GM23338 (cell line): ENCODE data around the gene FAM20C. TPM values are rescaled to one million over a fixed set of nuclear protein-coding genes. Genes with fewer than 3 reads are reported as not detected.

Experiments used
- ATAC-seq: fragments of 200-7000 bp; cut with Tn5 transposase; 3 replicates; pipeline ENCODE4 v1.9.1; 2020
- DNase-seq: peaks from one replicate; pipeline ENCODE4 v3.0.0-alpha.2; 2015; ENCODE audit warnings: low spot score
- H2AFZ ChIP-seq: fragments of 200-600 bp; sonication (generic); 2 replicates; pipeline ENCODE4 v1.8.0; 2016; ENCODE audit warnings: antibody characterized with exemption, mild to moderate bottlenecking, moderate library complexity
- H3F3A ChIP-seq: fragments of 200-600 bp; sonication (generic); replicated peaks from 2 replicates; pipeline ENCODE4 v1.8.0; 2017; ENCODE audit warnings: antibody characterized with exemption, mixed run types, low read depth
- H3K27ac ChIP-seq: fragments of 200-600 bp; sonication (generic); 2 replicates; pipeline ENCODE4 v1.6.1; 2016; ENCODE audit warnings: low read depth
- H3K27me3 ChIP-seq: fragments of 200-600 bp; sonication (generic); 2 replicates; pipeline ENCODE4 v1.8.0; 2016; ENCODE audit warnings: mild to moderate bottlenecking, mixed run types, moderate library complexity; ENCODE audit not compliant: insufficient read depth
- H3K36me3 ChIP-seq: fragments of 200-600 bp; sonication (generic); 2 replicates; pipeline ENCODE4 v1.8.0; 2016; ENCODE audit warnings: mild to moderate bottlenecking; ENCODE audit not compliant: insufficient read depth
- H3K4me1 ChIP-seq: fragments of 200-600 bp; sonication (generic); 2 replicates; pipeline ENCODE4 v1.8.0; 2016; ENCODE audit warnings: mild to moderate bottlenecking, moderate library complexity; ENCODE audit not compliant: insufficient read depth
- H3K4me2 ChIP-seq: fragments of 200-600 bp; sonication (generic); 2 replicates; pipeline ENCODE4 v1.7.1; 2017; ENCODE audit warnings: mixed run types
- H3K4me3 ChIP-seq: fragments of 200-600 bp; sonication (generic); 2 replicates; pipeline ENCODE4 v1.6.1; 2016; ENCODE audit warnings: mixed run types
- H3K79me2 ChIP-seq: fragments of 200-600 bp; sonication (generic); replicated peaks from 2 replicates; pipeline ENCODE4 v1.8.0; 2017; ENCODE audit warnings: mild to moderate bottlenecking; ENCODE audit not compliant: insufficient read depth
- H3K9me2 ChIP-seq: fragments of 200-600 bp; sonication (generic); 2 replicates; pipeline ENCODE4 v1.8.0; 2017; ENCODE audit not compliant: insufficient read depth
- H4K20me1 ChIP-seq: fragments of 200-600 bp; sonication (generic); replicated peaks from 2 replicates; pipeline ENCODE4 v1.8.0; 2017; ENCODE audit warnings: mild to moderate bottlenecking; ENCODE audit not compliant: insufficient read depth
- H3K27ac Mint-ChIP-seq: 2 replicates; pipeline ENCODE4 v1.8.0; 2020; ENCODE audit warnings: inconsistent platforms, mild to moderate bottlenecking, moderate library complexity, mixed read lengths
- H3K27me3 Mint-ChIP-seq: 3 replicates; pipeline ENCODE4 v1.8.0; 2022; ENCODE audit warnings: low read depth, mild to moderate bottlenecking, moderate library complexity, mixed read lengths, inconsistent platforms; ENCODE audit not compliant: insufficient read depth, poor library complexity
- H3K36me3 Mint-ChIP-seq: 3 replicates; pipeline ENCODE4 v1.8.0; 2021; ENCODE audit warnings: low read depth, mild to moderate bottlenecking, inconsistent platforms, moderate library complexity, mixed read lengths
- H3K4me1 Mint-ChIP-seq: 3 replicates; pipeline ENCODE4 v1.8.0; 2020; ENCODE audit warnings: mild to moderate bottlenecking, inconsistent platforms, mixed read lengths
- H3K4me3 Mint-ChIP-seq: 3 replicates; pipeline ENCODE4 v1.8.0; 2021; ENCODE audit warnings: moderate library complexity, mild to moderate bottlenecking, inconsistent platforms, mixed read lengths
- H3K9me3 Mint-ChIP-seq: 3 replicates; pipeline ENCODE4 v1.8.0; 2020; ENCODE audit warnings: moderate library complexity, mild to moderate bottlenecking, inconsistent platforms, mixed read lengths
- CREB1 ChIP-seq: fragments of 250-450 bp; sonication (Bioruptor Pico); IDR thresholded peaks from 2 replicates; pipeline ENCODE4 v1.5.0; 2020; ENCODE audit warnings: low read depth, mild to moderate bottlenecking, moderate library complexity
- EZH2 ChIP-seq: fragments of 200-600 bp; sonication (generic); IDR thresholded peaks from one replicate; pipeline ENCODE4 v1.8.0; 2017; ENCODE audit warnings: antibody characterized with exemption, mild to moderate bottlenecking, low read depth; ENCODE audit not compliant: unreplicated experiment
- EZH2phosphoT487 ChIP-seq: fragments of 200-600 bp; sonication (generic); IDR thresholded peaks from one replicate; pipeline ENCODE4 v1.8.1; 2018; ENCODE audit warnings: antibody characterized with exemption; ENCODE audit not compliant: unreplicated experiment
- NANOG ChIP-seq: IDR thresholded peaks from 2 replicates; pipeline ENCODE4 v1.6.1; 2016; ENCODE audit warnings: antibody characterized with exemption, borderline replicate concordance
- POLR2AphosphoS5 ChIP-seq: IDR thresholded peaks from 2 replicates; pipeline ENCODE4 v1.6.1; 2016; ENCODE audit warnings: antibody characterized with exemption, low read depth
- REST ChIP-seq: IDR thresholded peaks from one replicate; pipeline ENCODE4 v1.6.1; 2018; ENCODE audit warnings: antibody characterized with exemption; ENCODE audit not compliant: unreplicated experiment
- STAT1 ChIP-seq: IDR thresholded peaks from one replicate; pipeline ENCODE4 v1.6.1; 2016; ENCODE audit warnings: antibody characterized with exemption; ENCODE audit not compliant: unreplicated experiment
- ZNF114 ChIP-seq: fragments of 250-450 bp; sonication (Bioruptor Pico); IDR thresholded peaks from 2 replicates; pipeline ENCODE4 v1.5.0; 2020; ENCODE audit warnings: mild to moderate bottlenecking, moderate library complexity
- ZNF331 ChIP-seq: fragments of 250-450 bp; sonication (Bioruptor Pico); IDR thresholded peaks from 2 replicates; pipeline ENCODE4 v1.5.0; 2020; ENCODE audit warnings: low read depth, mild to moderate bottlenecking, moderate library complexity
- ZNF462 ChIP-seq: fragments of 250-450 bp; sonication (Bioruptor Pico); IDR thresholded peaks from 2 replicates; pipeline ENCODE4 v1.5.0; 2020; ENCODE audit warnings: mild to moderate bottlenecking, moderate library complexity
- polyA plus RNA-seq: library from polyadenylated mRNA; unstranded; fragments of >200 nt; fragmentation: Nextera tagmentation; extraction: Ambion mirVana; gene quantifications from 2 replicates; pipeline ENCODE4 v1.2.1, GENCODE V29; 2016
- total RNA-seq: library from RNA; depleted of rRNA; stranded (reverse); fragments of >200 nt; shearing (Covaris generic); gene quantifications from 2 replicates; pipeline ENCODE4 v1.2.3, GENCODE V29; 2014

The FAM20C gene
- total and polyA plus RNA-seq, 2 experiments from 2014 or later, result 7.6 to 24.8 TPM

GRCh38 chr7:269721-270120, 77.3 kb downstream of the FAM20C start (continued):
- TF ChIP-seq REST, result no peak
- TF ChIP-seq POLR2AphosphoS5, result no peak
- no peak for TF ChIP-seq STAT1
- TF ChIP-seq EZH2phosphoT487, result no peak
- TF ChIP-seq EZH2, result no peak

GRCh38 chr7:270351-270983, 78.1 kb downstream of the FAM20C start:
- peaks cover 2% of the 10 kb centered on the region; the same call in 1 of the 2 replicates for H3K36me3 ChIP-seq
- Mint-ChIP-seq H3K9me3 (peaks cover 92% of the 10 kb centered on the region), H3K27ac (no peak overlapping the region)
- TF ChIP-seq REST, result no peak
- no peak for TF ChIP-seq NANOG
- no peak for TF ChIP-seq ZNF331
- no peak for TF ChIP-seq ZNF114 (CRISPR knock-in tag)
- no peak for TF ChIP-seq POLR2AphosphoS5
- TF ChIP-seq CREB1 (CRISPR knock-in tag), result no peak
- no peak for TF ChIP-seq STAT1
- TF ChIP-seq EZH2phosphoT487, result no peak
- no peak for TF ChIP-seq ZNF462 (CRISPR knock-in tag)
- no peak for TF ChIP-seq EZH2

More at GRCh38 chr7:270351-270983, 78.1 kb downstream of the FAM20C start:
- H3K9me2 ChIP-seq, result no peaks in the 10 kb centered on the region
- H2AFZ ChIP-seq, result no peak overlapping the region
- H3K27me3 Mint-ChIP-seq, result peaks cover 11% of the 10 kb centered on the region
- ATAC-seq (no peak), DNase-seq (no peak)
- H3F3A ChIP-seq, result no peaks in the 10 kb centered on the region
- H3K36me3 Mint-ChIP-seq, result peaks cover 51% of the 10 kb centered on the region
- no peak overlapping the region for H3K4me3 ChIP-seq
- no peaks in the 10 kb centered on the region for H3K27me3 ChIP-seq
- no peak overlapping the region for H3K4me2 ChIP-seq
- no peaks in the 10 kb centered on the region for H3K4me1 ChIP-seq
- no peaks in the 10 kb centered on the region for H4K20me1 ChIP-seq
- H3K4me1 Mint-ChIP-seq, result no peaks in the 10 kb centered on the region; the same call in 2 of the 3 replicates
- no peak overlapping the region for H3K27ac ChIP-seq
- H3K79me2 ChIP-seq, result no peaks in the 10 kb centered on the region
- no peak overlapping the region for H3K4me3 Mint-ChIP-seq
